Spleen (tissue), 7 donors: ENCODE measurements around the gene GPR173.
A peak's percentile ranks its signal among the peaks of the same experiment; 100 is the strongest.

Experiments used
- CTCF ChIP-seq, 11 experiments: fragments of 200-600 bp in 7 of 11; fragments of 450-650 bp in 4 of 11; sonication (generic) in 4 of 11; IDR thresholded peaks in 8 of 11; conservative IDR thresholded peaks in 3 of 11; 1 replicate in 7 of 11; 2 replicates in 4 of 11; pipeline versions ENCODE4 v1.4.0 to v1.8.0; 2016 to 2021; ENCODE audit warnings: antibody characterized with exemption in 11 of 11, inconsistent platforms in 4 of 11, mild to moderate bottlenecking in 1 of 11
- POLR2A ChIP-seq, 3 donors: fragments of 450-650 bp; IDR thresholded peaks; one replicate each; pipeline ENCODE4 v1.5.1; 2017; ENCODE audit warnings: antibody characterized with exemption in 3 of 3, mild to moderate bottlenecking in 1 of 3
- POLR2AphosphoS5 ChIP-seq, 3 donors: sonication (generic); formaldehyde crosslinking; IDR thresholded peaks; one replicate each; pipeline ENCODE4 v1.5.1; 2017; ENCODE audit warnings: antibody characterized with exemption in 3 of 3
- donor health status: DM: no; HTN: no; CAD: no; lungs with moderate emphysema.
- donor health status: DM: no; HTN: no; CAD: no.
- donor health status: DM: no; HTN: no; CAD: no.

- TF ChIP-seq CTCF (IDR thresholded peaks at IDR 0.05 in 8 of 11, conservative IDR thresholded peaks at IDR 0.05 in 3 of 11), result no peak
- peak; percentile 64 to 85 (median 84) for TF ChIP-seq POLR2AphosphoS5 (IDR thresholded peaks at IDR 0.05)
- peak in 1 of 3 donors; percentile 27 for TF ChIP-seq POLR2A (IDR thresholded peaks at IDR 0.05)
These were observed 39.8 kb downstream of the GPR173 start for GRCh38 chrX:53088136-53088974.
